Measurements from ENCODE around the gene GIMAP8. TPM values are rescaled to one million over a fixed set of nuclear protein-coding genes. Genes with fewer than 3 reads are reported as not detected.

The GIMAP8 gene
- total RNA-seq, 2 experiments from 2014 or later = 2.9 to 3.8 TPM

- Mint-ChIP-seq H3K27me3 (no peaks in the 10 kb centered on the region), H3K4me1 (ENCODE audit: low read depth) (peaks cover 7% of the 10 kb centered on the region), H3K36me3 (ENCODE audit: low read depth) (no peaks in the 10 kb centered on the region), H3K27ac (no peak overlapping the region), H3K9me3 (peaks cover 2% of the 10 kb centered on the region), H3K4me3 (no peak overlapping the region)
- peaks cover 12% of the 10 kb centered on the region for H3K4me1 ChIP-seq (ENCODE audit: insufficient read depth, low read length)
- H3K36me3 ChIP-seq (ENCODE audit: insufficient read depth, low read length) = no peaks in the 10 kb centered on the region
- H3K27ac ChIP-seq (ENCODE audit: low read depth in 1 of 2, low read length in 2 of 2) = no peak overlapping the region
- H3K4me3 ChIP-seq (ENCODE audit: low read length) = no peak overlapping the region
- H3K9me3 ChIP-seq (ENCODE audit: control insufficient read depth in 1 of 2, insufficient read depth in 1 of 2, low read length in 2 of 2) = no peaks in the 10 kb centered on the region
- ATAC-seq (ENCODE audit: poor library complexity) (no peak), DNase-seq (no peak)
- POLR2A ChIA-PET = no interaction called here
- intact Hi-C loops (cut with DNase I, micrococcal nuclease) = loop anchor here in 1 of 2 experiments (10.0 kb wide), 1 partner anchor 141 kb away; no protein-coding TSS in a partner anchor
- CTCF ChIA-PET = no interaction called here
- TF ChIP-seq CTCF (IDR thresholded peaks at IDR 0.05) = no peak
- H3K27me3 ChIP-seq (ENCODE audit: control insufficient read depth in 1 of 2, insufficient read depth in 2 of 2, low read length in 2 of 2) = no peaks in the 10 kb centered on the region
Measured at GRCh38 chr7:150425670-150426069, 24.8 kb upstream of the GIMAP8 start.

GRCh38 chr7:150428671-150429451 lies 21.6 kb upstream of the GIMAP8 start:
- no peak for ATAC-seq (ENCODE audit: poor library complexity)
- H3K4me3 Mint-ChIP-seq = no peak overlapping the region
- DNase-seq = peak in 2 of 14 experiments; percentile 41 to 57
- POLR2A ChIA-PET = no interaction called here
- peaks cover 12% of the 10 kb centered on the region for H3K4me1 Mint-ChIP-seq (ENCODE audit: low read depth)
- TF ChIP-seq CTCF (IDR thresholded peaks at IDR 0.05) = no peak
- no peak overlapping the region for H3K4me3 ChIP-seq (ENCODE audit: low read length)
- peaks cover 9% of the 10 kb centered on the region for H3K4me1 ChIP-seq (ENCODE audit: insufficient read depth, low read length)
- H3K27me3 Mint-ChIP-seq = no peaks in the 10 kb centered on the region
- peaks cover 2% of the 10 kb centered on the region for H3K9me3 Mint-ChIP-seq
- H3K36me3 Mint-ChIP-seq (ENCODE audit: low read depth) = no peaks in the 10 kb centered on the region
- intact Hi-C loops (cut with DNase I, micrococcal nuclease) = loop anchor here in 1 of 2 experiments (10.0 kb wide), 1 partner anchor 144 kb away; no protein-coding TSS in a partner anchor
- no peak overlapping the region for H3K27ac ChIP-seq (ENCODE audit: low read depth in 1 of 2, low read length in 2 of 2)
- no peak overlapping the region for H3K27ac Mint-ChIP-seq
- H3K27me3 ChIP-seq (ENCODE audit: control insufficient read depth in 1 of 2, insufficient read depth in 2 of 2, low read length in 2 of 2) = no peaks in the 10 kb centered on the region
- no peaks in the 10 kb centered on the region for H3K36me3 ChIP-seq (ENCODE audit: insufficient read depth, low read length)
- CTCF ChIA-PET = no interaction called here
- H3K9me3 ChIP-seq (ENCODE audit: control insufficient read depth in 1 of 2, insufficient read depth in 1 of 2, low read length in 2 of 2) = no peaks in the 10 kb centered on the region

GRCh38 chr7:150429699-150430098 lies 20.7 kb upstream of the GIMAP8 start:
- ChIA-PET POLR2A (no interaction called here), CTCF (no interaction called here)
- Histone ChIP-seq H3K4me3 (ENCODE audit: low read length) (no peak overlapping the region), H3K27ac (ENCODE audit: low read depth in 1 of 2, low read length in 2 of 2) (no peak overlapping the region), H3K36me3 (ENCODE audit: insufficient read depth, low read length) (no peaks in the 10 kb centered on the region), H3K27me3 (ENCODE audit: control insufficient read depth in 1 of 2, insufficient read depth in 2 of 2, low read length in 2 of 2) (no peaks in the 10 kb centered on the region), H3K4me1 (ENCODE audit: insufficient read depth, low read length) (peaks cover 13% of the 10 kb centered on the region), H3K9me3 (ENCODE audit: control insufficient read depth in 1 of 2, insufficient read depth in 1 of 2, low read length in 2 of 2) (no peaks in the 10 kb centered on the region)
- ATAC-seq (ENCODE audit: poor library complexity) (no peak), DNase-seq (no peak)
- no peak for TF ChIP-seq CTCF (IDR thresholded peaks at IDR 0.05)
- no peak overlapping the region for H3K4me3 Mint-ChIP-seq
- peaks cover 12% of the 10 kb centered on the region for H3K4me1 Mint-ChIP-seq (ENCODE audit: low read depth)
- H3K27ac Mint-ChIP-seq = no peak overlapping the region
- H3K27me3 Mint-ChIP-seq = no peaks in the 10 kb centered on the region
- peaks cover 2% of the 10 kb centered on the region for H3K9me3 Mint-ChIP-seq
- intact Hi-C loops (cut with DNase I, micrococcal nuclease) = loop anchor here in 1 of 2 experiments (10.0 kb wide), 1 partner anchor 145 kb away; no protein-coding TSS in a partner anchor
- no peaks in the 10 kb centered on the region for H3K36me3 Mint-ChIP-seq (ENCODE audit: low read depth)

Data from CD4-positive, alpha-beta T cell (primary cell).